T-helper 2 cell treated with Interferon-gamma antibody and Interleukin-4, amounts not matched to agents 100 ng/mL and 5 ng/mL, for 36 hours (primary cell): ENCODE results near the gene DDX23. TPM values are rescaled to one million over a fixed set of nuclear protein-coding genes. Genes with fewer than 3 reads are reported as not detected.
"Not testable (repeated sequence)": the region's sequence is repeated elsewhere in the genome, so short reads cannot be mapped to it uniquely, and the experiment has no call there.

ENCODE experiments used
- intact Hi-C: fragments of 100-400 bp; cut with micrococcal nuclease; formaldehyde crosslinking; loops from one replicate; pipeline ENCODE4 v1.15.1; 2023
- total RNA-seq: library from RNA; stranded (reverse); gene quantifications from 2 replicates; pipeline ENCODE4 v1.2.3, GENCODE V29; 2022

DDX23 gene
- 120 and 132 TPM in 2 replicates for total RNA-seq

GRCh38 chr12:48851883-48852733 is at the start of gene DDX23:
TSS of gene DDX23 (minus strand) at chr12:48852163. CDS start at chr12:48845782, 6,381 bp downstream.
- intact Hi-C loops = loop anchor here (1.0 to 5.0 kb wide), 7 partner anchors 34 to 382 kb away; partner anchors contain the start of genes CACNB3, CCNT1, KANSL2 and PRKAG1

GRCh38 chr12:48901278-48901677 is 49.3 kb upstream of the DDX23 start:
- intact Hi-C loops = loop anchor here (5.0 kb wide), 1 partner anchor 86 kb away; no protein-coding TSS in a partner anchor

- intact Hi-C loops = loop anchor here (5.0 kb wide), 1 partner anchor 88 kb away; no protein-coding TSS in a partner anchor
Measured at GRCh38 chr12:48899651-48900050, 47.7 kb upstream of the DDX23 start.

- intact Hi-C loops = no loop called here
Measured at GRCh38 chr12:48894271-48894670, 42.3 kb upstream of the DDX23 start.

- intact Hi-C loops = loop anchor here (1.0 kb wide), 1 partner anchor 38 kb away; no protein-coding TSS in a partner anchor
Measured at GRCh38 chr12:48890657-48891418, 38.9 kb upstream of the DDX23 start.

GRCh38 chr12:48889679-48890078 is 37.7 kb upstream of the DDX23 start:
- intact Hi-C loops = loop anchor here (1.0 kb wide), 1 partner anchor 36 kb away; no protein-coding TSS in a partner anchor

- intact Hi-C loops = no loop called here
Measured at GRCh38 chr12:48883305-48884161, 31.6 kb upstream of the DDX23 start.

GRCh38 chr12:48882972-48883304 is 31.0 kb upstream of the DDX23 start:
- intact Hi-C loops = no loop called here

- intact Hi-C loops = no loop called here
Measured at GRCh38 chr12:48882315-48882687, 30.3 kb upstream of the DDX23 start.

GRCh38 chr12:48881686-48882314 is 29.8 kb upstream of the DDX23 start:
- intact Hi-C loops = no loop called here

- intact Hi-C loops = no loop called here
Measured at GRCh38 chr12:48880647-48881046, 28.7 kb upstream of the DDX23 start.

GRCh38 chr12:48878548-48878947 is 26.6 kb upstream of the DDX23 start:
- intact Hi-C loops = no loop called here

- intact Hi-C loops = no loop called here
Measured at GRCh38 chr12:48875944-48876515, 24.1 kb upstream of the DDX23 start.

- intact Hi-C loops = not testable (repeated sequence)
Measured at GRCh38 chr12:48873534-48873933, 21.6 kb upstream of the DDX23 start.

GRCh38 chr12:48873096-48873495 is 21.1 kb upstream of the DDX23 start:
- intact Hi-C loops = no loop called here

- intact Hi-C loops = no loop called here
Measured at GRCh38 chr12:48869191-48869590, 17.2 kb upstream of the DDX23 start.

GRCh38 chr12:48868451-48868850 is 16.5 kb upstream of the DDX23 start:
- intact Hi-C loops = no loop called here

- intact Hi-C loops = no loop called here
Measured at GRCh38 chr12:48866052-48866711, 14.2 kb upstream of the DDX23 start.

- intact Hi-C loops = loop anchor here (1.0 to 2.0 kb wide), 2 partner anchors 12 to 59 kb away; partner anchors contain the start of gene FKBP11
Measured at GRCh38 chr12:48865281-48866051, 13.5 kb upstream of the DDX23 start, which contains the start of gene RND1. TSS of gene RND1 (minus strand) at chr12:48865870. CDS start at chr12:48865767, 103 bp downstream.
